K562 (cell line): ENCODE measurements around the gene SSU72. TPM values are rescaled to one million over a fixed set of nuclear protein-coding genes. Genes with fewer than 3 reads are reported as not detected.

ENCODE experiments used
- ATAC-seq: fragments of 200-7000 bp; cut with Tn5 transposase; 3 replicates; pipeline ENCODE4 v1.9.1; 2020; ENCODE audit warnings: moderate library complexity
- BruUV-seq: library from RNA; stranded (reverse); fragments of 400-500 nt; replicated peaks from 2 replicates; lab custom pipeline; 2021; lab: Mats Ljungman, UMichigan
- CTCF ChIA-PET: fragments of 300-600 bp; formaldehyde crosslinking; extraction: SDS; loops from one replicate; lab custom pipeline; 2021; ENCODE audit warnings: low intra/inter-chr PET ratio; lab: Yijun Ruan, JAX
- POLR2A ChIA-PET: fragments of 300-600, 350-650 bp; sonication (Branson Sonifier 250); formaldehyde crosslinking; extraction: SDS; loops from one replicate; lab custom pipeline; 2021; ENCODE audit warnings: antibody characterized with exemption, inconsistent platforms; lab: Yijun Ruan, JAX
- DNase-seq, 4 experiments: peaks; one replicate each; pipeline versions ENCODE4 v3.0.0 to v3.0.0-alpha.2; 2011 to 2018; ENCODE audit warnings: low spot score in 3 of 4, mixed read lengths in 3 of 4; ENCODE audit errors: extremely low read depth in 1 of 4
- FAIRE-seq: peaks from 2 replicates; lab custom pipeline; 2011; peaks lifted over from hg19 to GRCh38; lab: Jason Lieb, UNC
- H2AFZ ChIP-seq: 2 replicates; pipeline ENCODE4 v1.6.0; 2011; ENCODE audit warnings: low read depth, low read length, control low read depth, inconsistent platforms
- H3K27ac ChIP-seq: fragments of 200-600 bp; 3 replicates; pipeline ENCODE4 v1.8.0; 2011; ENCODE audit warnings: low read depth, mild to moderate bottlenecking, control low read depth, inconsistent platforms, low read length, moderate library complexity, mixed read lengths; ENCODE audit errors: extremely low read depth
- H3K27me3 ChIP-seq, 2 experiments: fragments of 300-600 bp in 1 of 2; 2 replicates in 1 of 2; 3 replicates in 1 of 2; pipeline versions ENCODE4 v1.6.0 to v1.8.0; 2011; ENCODE audit warnings: inconsistent platforms in 2 of 2, low read length in 2 of 2, mild to moderate bottlenecking in 1 of 2, mixed read lengths in 1 of 2, moderate library complexity in 1 of 2; ENCODE audit not compliant: control insufficient read depth in 2 of 2, insufficient read depth in 2 of 2
- H3K36me3 ChIP-seq: fragments of 300-600 bp; 3 replicates; pipeline ENCODE4 v1.8.0; 2011; ENCODE audit warnings: mild to moderate bottlenecking, low read length, inconsistent platforms; ENCODE audit not compliant: control insufficient read depth, insufficient read depth
- H3K4me1 ChIP-seq, 2 experiments: fragments of 200-600 bp in 1 of 2; replicated peaks in 1 of 2; 2 replicates in 1 of 2; 3 replicates in 1 of 2; pipeline versions ENCODE4 v1.5.1 to v1.8.0; 2011; ENCODE audit warnings: inconsistent platforms in 2 of 2, low read length in 2 of 2, mild to moderate bottlenecking in 1 of 2, mixed read lengths in 1 of 2, moderate library complexity in 1 of 2; ENCODE audit not compliant: control insufficient read depth in 2 of 2, insufficient read depth in 2 of 2
- H3K4me2 ChIP-seq: 2 replicates; pipeline ENCODE4 v1.6.1; 2011; ENCODE audit warnings: low read length, control low read depth, inconsistent platforms, mixed read lengths; ENCODE audit not compliant: insufficient read depth
- H3K4me3 ChIP-seq: fragments of 200-600 bp; sonication (generic), shearing (Covaris generic); 2 replicates; pipeline ENCODE4 v1.5.1; 2016; ENCODE audit warnings: control low read depth, inconsistent platforms
- H3K79me2 ChIP-seq: fragments of 200-600 bp; 3 replicates; pipeline ENCODE4 v1.8.0; 2011; ENCODE audit warnings: low read length, inconsistent platforms; ENCODE audit not compliant: control insufficient read depth, insufficient read depth
- H3K9ac ChIP-seq, 2 experiments: 2 replicates each; pipeline versions ENCODE4 v1.6.0 to v1.6.1; 2011; ENCODE audit warnings: low read depth in 2 of 2, low read length in 2 of 2, control low read depth in 1 of 2, inconsistent platforms in 1 of 2, mild to moderate bottlenecking in 1 of 2, mixed read lengths in 1 of 2; ENCODE audit not compliant: insufficient read depth in 1 of 2
- H3K9me1 ChIP-seq: one replicate; pipeline ENCODE4 v1.6.0; 2011; ENCODE audit warnings: inconsistent platforms, mild to moderate bottlenecking, low read length, moderate library complexity; ENCODE audit not compliant: control insufficient read depth, insufficient read depth
- H3K9me3 ChIP-seq: replicated peaks from 2 replicates; pipeline ENCODE4 v1.5.1; 2011; ENCODE audit warnings: low read depth, low read length, inconsistent platforms; ENCODE audit not compliant: control insufficient read depth, insufficient read depth
- H4K20me1 ChIP-seq: replicated peaks from 2 replicates; pipeline ENCODE4 v1.6.1; 2011; ENCODE audit warnings: low read length, inconsistent platforms, mixed read lengths; ENCODE audit not compliant: control insufficient read depth, insufficient read depth
- ADNP ChIP-seq: fragments of 200-800 bp; sonication (Bioruptor generic); IDR thresholded peaks from 2 replicates; pipeline ENCODE4 v1.6.1; 2016; ENCODE audit warnings: missing genetic modification characterization, missing compliant biosample characterization
- ASH1L ChIP-seq: fragments of 450-650 bp; IDR thresholded peaks from 2 replicates; pipeline ENCODE4 v1.6.1; 2018; ENCODE audit warnings: borderline replicate concordance, mild to moderate bottlenecking, low read depth; ENCODE audit not compliant: partially characterized antibody
- FOXJ3 ChIP-seq: sonication (generic); formaldehyde crosslinking; IDR thresholded peaks from 2 replicates; pipeline ENCODE4 v1.4.0; 2020; ENCODE audit warnings: mild to moderate bottlenecking, missing genetic modification reagents
- GATAD2A ChIP-seq: fragments of 450-650 bp; IDR thresholded peaks from 2 replicates; pipeline ENCODE4 v1.6.1; 2017
- GATAD2B ChIP-seq: fragments of 450-650 bp; IDR thresholded peaks from 2 replicates; pipeline ENCODE4 v1.6.1; 2017; ENCODE audit warnings: mild to moderate bottlenecking, borderline replicate concordance
- GTF2A2 ChIP-seq: IDR thresholded peaks from 2 replicates; pipeline ENCODE4 v1.6.1; 2016; ENCODE audit warnings: mild to moderate bottlenecking, missing genetic modification characterization, missing compliant biosample characterization
- HIVEP1 ChIP-seq: fragments of 250-450 bp; sonication (Bioruptor Pico); IDR thresholded peaks from 2 replicates; pipeline ENCODE4 v1.4.0; 2020; ENCODE audit warnings: mild to moderate bottlenecking
- HLTF ChIP-seq: fragments of 450-650 bp; IDR thresholded peaks from 2 replicates; pipeline ENCODE4 v1.6.1; 2016
- IRF2 ChIP-seq: sonication (generic); formaldehyde crosslinking; IDR thresholded peaks from 2 replicates; pipeline ENCODE4 v1.8.1; 2022; ENCODE audit warnings: mild to moderate bottlenecking, missing genetic modification reagents
- MTA3 ChIP-seq: fragments of 450-650 bp; formaldehyde crosslinking; IDR thresholded peaks from 2 replicates; pipeline ENCODE4 v1.6.1; 2017; ENCODE audit warnings: mild to moderate bottlenecking, borderline replicate concordance
- NFIC ChIP-seq: fragments of 450-650 bp; IDR thresholded peaks from 2 replicates; pipeline ENCODE4 v1.6.1; 2017; ENCODE audit warnings: mild to moderate bottlenecking, inconsistent platforms
- OTX1 ChIP-seq: fragments of 450-650 bp; formaldehyde crosslinking; IDR thresholded peaks from 2 replicates; pipeline ENCODE4 v1.4.0; 2022; ENCODE audit warnings: mild to moderate bottlenecking
- SMAD2 ChIP-seq: fragments of 150-350 bp; IDR thresholded peaks from 2 replicates; pipeline ENCODE4 v1.6.1; 2014; ENCODE audit warnings: low read depth, mild to moderate bottlenecking, low read length
- SMARCA4 ChIP-seq: fragments of 450-650 bp; IDR thresholded peaks from 2 replicates; pipeline ENCODE4 v1.6.1; 2016
- THRA ChIP-seq: fragments of 450-650 bp; IDR thresholded peaks from 2 replicates; pipeline ENCODE4 v1.6.1; 2017; ENCODE audit warnings: mild to moderate bottlenecking, moderate library complexity
- ZNF175 ChIP-seq: fragments of 200-800 bp; sonication (Bioruptor generic); IDR thresholded peaks from 2 replicates; pipeline ENCODE4 v1.6.1; 2016; ENCODE audit warnings: low read depth, mild to moderate bottlenecking, missing genetic modification characterization, missing compliant biosample characterization
- ZNF695 ChIP-seq: fragments of 450-650 bp; formaldehyde crosslinking; IDR thresholded peaks from 2 replicates; pipeline ENCODE4 v1.4.0; 2020; ENCODE audit warnings: mild to moderate bottlenecking, moderate library complexity
- WGBS: fragments of 100-300 bp; shearing (Covaris generic); methylation state at CpG from one replicate; pipeline ENCODE4 v1.1.6; 2016; ENCODE audit warnings: low coverage, mixed read lengths; ENCODE audit not compliant: insufficient coverage; ENCODE audit errors: missing lambda C conversion rate; 5-methylcytosine and 5-hydroxymethylcytosine counted together
- in situ Hi-C: fragments of 300-500 bp; cut with MboI; formaldehyde crosslinking; loops from 4 replicates; pipeline ENCODE4 v1.15.0; 2018; ENCODE audit warnings: inconsistent platforms, mixed read lengths
- intact Hi-C: fragments of 100-400 bp; cut with micrococcal nuclease; formaldehyde crosslinking; loops from 2 replicates; pipeline ENCODE4 v1.14.2; 2022
- polyA plus RNA-seq, 8 experiments: library from polyadenylated mRNA; depleted of rRNA in 4 of 8; stranded (reverse) in 5 of 8; unstranded in 3 of 8; fragments of >200 nt; fragmentation: Nextera tagmentation in 2 of 8; fragmentation: Illumina TruSeq in 1 of 8; extraction: Ambion mirVana in 2 of 8; extraction: Trizol in 1 of 8; gene quantifications; 2 replicates each; pipeline versions ENCODE4 v1.2.1 to v1.2.3, GENCODE V29; 2011 to 2014; ENCODE audit warnings: inconsistent platforms in 1 of 8, missing spikeins in 1 of 8
- total RNA-seq, 7 experiments: library from RNA; depleted of rRNA in 6 of 7; stranded (reverse); fragments of >200 nt in 6 of 7; fragmentation: Illumina TruSeq in 2 of 7; extraction: Trizol in 2 of 7; gene quantifications; 2 replicates each; pipeline versions ENCODE4 v1.2.1 to v1.2.3, GENCODE V29; 2011 to 2021; ENCODE audit warnings: low replicate concordance in 1 of 7

SSU72 gene
- total and polyA plus RNA-seq, 9 of the 15 experiments (the other 6 are each of a cell fraction or from before 2014, with no cell fraction given): 70.8 to 201 (median 94.6) TPM

- Histone ChIP-seq H3K4me2 (no peak overlapping the region), H2AFZ (no peak overlapping the region), H3K79me2 (no peaks in the 10 kb centered on the region), H3K36me3 (no peaks in the 10 kb centered on the region), H3K9ac (no peak overlapping the region), H3K27ac (no peak overlapping the region), H3K27me3 (no peaks in the 10 kb centered on the region; a peak in 1 of 5 replicates), H3K4me1 (peaks cover 11 to 57% of the 10 kb centered on the region in 2 experiments; a peak in 4 of 5 replicates), H3K9me1 (no peaks in the 10 kb centered on the region), H3K9me3 (no peaks in the 10 kb centered on the region), H3K4me3 (no peak overlapping the region), H4K20me1 (no peaks in the 10 kb centered on the region)
- intact Hi-C loops (no loop called here), in situ Hi-C loops (no loop called here)
- POLR2A ChIA-PET: no interaction called here
- 71% methylated on average over 4 of the region's 13 CpGs for WGBS
- no TSS peak for BruUV-seq
- FAIRE-seq (no peak), ATAC-seq (no peak), DNase-seq (no peak)
- CTCF ChIA-PET: no interaction called here
- TF ChIP-seq OTX1 (CRISPR knock-in tag): no peak
- TF ChIP-seq SMARCA4: no peak
- no peak for TF ChIP-seq MTA3
- no peak for TF ChIP-seq GATAD2B
- TF ChIP-seq IRF2 (CRISPR knock-in tag): no peak
- TF ChIP-seq HIVEP1 (CRISPR knock-in tag): no peak
- no peak for TF ChIP-seq ZNF695 (CRISPR knock-in tag)
- no peak for TF ChIP-seq ZNF175 (CRISPR knock-in tag)
- no peak for TF ChIP-seq FOXJ3 (CRISPR knock-in tag)
- no peak for TF ChIP-seq ASH1L
- no peak for TF ChIP-seq HLTF
- TF ChIP-seq THRA: no peak
- TF ChIP-seq GATAD2A: no peak
- TF ChIP-seq GTF2A2 (tag): no peak
- TF ChIP-seq SMAD2: no peak
- no peak for TF ChIP-seq NFIC
- TF ChIP-seq ADNP (tag): no peak
Observed at GRCh38 chr1:1606232-1606631, 31.6 kb upstream of the SSU72 start.
